T-cell (primary cell): Measurements from ENCODE around the gene CCNL2. TPM values are rescaled to one million over a fixed set of nuclear protein-coding genes. Genes with fewer than 3 reads are reported as not detected.
A peak's percentile ranks its signal among the peaks of the same experiment; 100 is the strongest.

Source experiments
- ATAC-seq, 4 experiments: fragments of 200-7000 bp in 3 of 4; fragments of 150-1000 bp in 1 of 4; cut with Tn5 transposase; replicated peaks in 1 of 4; 1 replicate in 3 of 4; 2 replicates in 1 of 4; pipeline ENCODE4 v1.10.0; 2021; ENCODE audit warnings: moderate library complexity in 3 of 4, mild to moderate bottlenecking in 2 of 4, moderate number of reproducible peaks in 1 of 4
- CTCF ChIA-PET, 2 donors: fragments of 300-600 bp; sonication (Branson Sonifier 250); formaldehyde crosslinking; loops; one replicate each; lab custom pipeline; 2022; ENCODE audit warnings: antibody characterized with exemption in 2 of 2; lab: Charles Lee
- POLR2A ChIA-PET, 2 donors: fragments of 300-600 bp; sonication (Branson Sonifier 250); formaldehyde crosslinking; loops; one replicate each; lab custom pipeline; 2022; ENCODE audit warnings: antibody characterized with exemption in 2 of 2; lab: Charles Lee
- DNase-seq, 35 experiments: peaks; one replicate each; pipeline versions ENCODE4 v3.0.0 to v3.0.0-alpha.2; 2013 to 2023
- H3K27ac ChIP-seq: one replicate; pipeline ENCODE4 v1.5.1; 2013; ENCODE audit warnings: low read length
- H3K27me3 ChIP-seq, 2 experiments: replicated peaks in 1 of 2; 1 replicate in 1 of 2; 2 replicates in 1 of 2; pipeline versions ENCODE4 v1.6.1 to v1.7.0; 2013; ENCODE audit warnings: low read length in 1 of 2, mixed read lengths in 1 of 2; ENCODE audit not compliant: control insufficient read depth in 2 of 2, insufficient read depth in 2 of 2; ENCODE audit errors: extremely low read depth in 1 of 2
- H3K36me3 ChIP-seq, 2 donors: 1 replicate in 1 of 2; 2 replicates in 1 of 2; pipeline versions ENCODE4 v1.6.1 to v1.7.0; 2013; ENCODE audit warnings: low read length in 1 of 2; ENCODE audit not compliant: control insufficient read depth in 2 of 2, insufficient read depth in 1 of 2; ENCODE audit errors: extremely low read depth in 1 of 2
- H3K4me1 ChIP-seq, 2 experiments: 1 replicate in 1 of 2; 2 replicates in 1 of 2; pipeline versions ENCODE4 v1.6.1 to v1.7.0; 2013; ENCODE audit warnings: low read length in 2 of 2, mixed read lengths in 1 of 2; ENCODE audit not compliant: insufficient read depth in 2 of 2, control insufficient read depth in 1 of 2; ENCODE audit errors: extremely low read depth in 1 of 2
- H3K4me3 ChIP-seq, 2 donors: 1 replicate in 1 of 2; 2 replicates in 1 of 2; pipeline versions ENCODE4 v1.5.1 to v1.7.0; 2013; ENCODE audit warnings: mild to moderate bottlenecking in 2 of 2, low read length in 1 of 2, moderate library complexity in 1 of 2; ENCODE audit not compliant: control insufficient read depth in 1 of 2; ENCODE audit errors: extremely low read depth in 1 of 2
- H3K9me3 ChIP-seq: 2 replicates; pipeline ENCODE4 v1.7.0; 2013
- H3K27ac Mint-ChIP-seq, 2 donors: one replicate each; pipeline ENCODE4 v1.8.0; 2020 to 2021; ENCODE audit warnings: mild to moderate bottlenecking in 2 of 2, mixed read lengths in 2 of 2
- H3K27me3 Mint-ChIP-seq, 2 donors: one replicate each; pipeline ENCODE4 v1.8.0; 2021 to 2022; ENCODE audit warnings: mixed read lengths in 2 of 2
- H3K36me3 Mint-ChIP-seq: one replicate; pipeline ENCODE4 v1.8.0; 2021; ENCODE audit warnings: mixed read lengths
- H3K4me1 Mint-ChIP-seq, 3 donors: one replicate each; pipeline ENCODE4 v1.8.0; 2020 to 2022; ENCODE audit warnings: mixed read lengths in 3 of 3, mild to moderate bottlenecking in 1 of 3
- H3K4me3 Mint-ChIP-seq, 3 donors: one replicate each; pipeline ENCODE4 v1.8.0; 2020 to 2022; ENCODE audit warnings: mild to moderate bottlenecking in 3 of 3, mixed read lengths in 3 of 3, moderate library complexity in 3 of 3
- H3K9me3 Mint-ChIP-seq, 3 donors: one replicate each; pipeline ENCODE4 v1.8.0; 2020 to 2022; ENCODE audit warnings: mixed read lengths in 3 of 3
- WGBS: methylation state at CpG from one replicate; pipeline ENCODE4 v1.1.5; 2013; ENCODE audit warnings: missing lambda C conversion rate; ENCODE audit not compliant: insufficient coverage; 5-methylcytosine and 5-hydroxymethylcytosine counted together
- total RNA-seq, 35 experiments: library from RNA in 6 of 35; stranded (reverse) in 6 of 35; fragments of 120-200 nt in 1 of 35; gene quantifications; one replicate each; pipeline versions ENCODE4 v1.2.1 to v1.2.4 and lab custom pipeline; 2013 to 2026

The CCNL2 gene
- total RNA-seq, 5 donors from 2014 or later (not counting 1 experiment from before 2014, with no cell fraction given), result 250 to 418 (median 376) TPM

GRCh38 chr1:1338278-1338677, 60.9 kb downstream of the CCNL2 start:
- Histone ChIP-seq H3K36me3 (peaks cover 8 to 10% of the 10 kb centered on the region in 2 donors), H3K27ac (no peak overlapping the region), H3K4me3 (no peak overlapping the region), H3K4me1 (peaks cover 0 to 1% of the 10 kb centered on the region in 2 experiments), H3K27me3 (no peaks in the 10 kb centered on the region), H3K9me3 (no peaks in the 10 kb centered on the region)
- DNase-seq, result no peak
- POLR2A ChIA-PET, result no interaction called here
- WGBS, result 97% methylated on average over 36 of the region's 36 CpGs
- Mint-ChIP-seq H3K36me3 (peaks cover 10% of the 10 kb centered on the region), H3K9me3 (no peaks in the 10 kb centered on the region), H3K4me1 (no peaks in the 10 kb centered on the region), H3K27ac (no peak overlapping the region), H3K4me3 (no peak overlapping the region), H3K27me3 (no peaks in the 10 kb centered on the region)
- CTCF ChIA-PET, result no interaction called here
- ATAC-seq, result no peak

GRCh38 chr1:1337793-1338147, 61.4 kb downstream of the CCNL2 start:
- Mint-ChIP-seq H3K27me3 (no peaks in the 10 kb centered on the region), H3K9me3 (no peaks in the 10 kb centered on the region), H3K27ac (no peak overlapping the region), H3K36me3 (peaks cover 10% of the 10 kb centered on the region), H3K4me1 (no peaks in the 10 kb centered on the region), H3K4me3 (no peak overlapping the region)
- CTCF ChIA-PET, result no interaction called here
- POLR2A ChIA-PET, result no interaction called here
- Histone ChIP-seq H3K4me3 (no peak overlapping the region), H3K27me3 (no peaks in the 10 kb centered on the region), H3K9me3 (no peaks in the 10 kb centered on the region), H3K4me1 (no peaks in the 10 kb centered on the region), H3K27ac (no peak overlapping the region), H3K36me3 (peaks cover 8 to 10% of the 10 kb centered on the region in 2 donors)
- 97% methylated on average over 6 of the region's 18 CpGs for WGBS
- DNase-seq (peak in 5 of 35 experiments; percentile 20 to 36 (median 28)), ATAC-seq (peak in 2 of 4 experiments; percentile 38 to 65)

- Mint-ChIP-seq H3K27me3 (no peaks in the 10 kb centered on the region), H3K36me3 (peaks cover 10% of the 10 kb centered on the region), H3K27ac (no peak overlapping the region), H3K9me3 (no peaks in the 10 kb centered on the region), H3K4me3 (no peak overlapping the region), H3K4me1 (no peaks in the 10 kb centered on the region)
- ChIA-PET POLR2A (no interaction called here), CTCF (no interaction called here)
- Histone ChIP-seq H3K4me3 (no peak overlapping the region), H3K4me1 (no peaks in the 10 kb centered on the region), H3K27me3 (no peaks in the 10 kb centered on the region), H3K36me3 (peaks cover 8 to 10% of the 10 kb centered on the region in 2 donors), H3K9me3 (no peaks in the 10 kb centered on the region), H3K27ac (no peak overlapping the region)
- WGBS, result 95% methylated on average over 30 of the region's 32 CpGs
- ATAC-seq (no peak), DNase-seq (no peak)
Observed at GRCh38 chr1:1336931-1337792, 62.0 kb downstream of the CCNL2 start.

- ATAC-seq (no peak), DNase-seq (no peak)
- H3K4me3 Mint-ChIP-seq, result no peak overlapping the region
- no peaks in the 10 kb centered on the region for H3K9me3 Mint-ChIP-seq
- H3K36me3 ChIP-seq, result peaks cover 4 to 10% of the 10 kb centered on the region in 2 donors
- no peaks in the 10 kb centered on the region for H3K27me3 Mint-ChIP-seq
- no peaks in the 10 kb centered on the region for H3K4me1 Mint-ChIP-seq
- H3K27ac ChIP-seq, result no peak overlapping the region
- no peaks in the 10 kb centered on the region for H3K27me3 ChIP-seq
- CTCF ChIA-PET, result no interaction called here
- H3K9me3 ChIP-seq, result no peaks in the 10 kb centered on the region
- H3K36me3 Mint-ChIP-seq, result peaks cover 10% of the 10 kb centered on the region
- no peak overlapping the region for H3K4me3 ChIP-seq
- no peaks in the 10 kb centered on the region for H3K4me1 ChIP-seq
- H3K27ac Mint-ChIP-seq, result no peak overlapping the region
- POLR2A ChIA-PET, result no interaction called here
- WGBS, result 92% methylated on average over 26 of the region's 26 CpGs
Observed at GRCh38 chr1:1336446-1336845, 62.7 kb downstream of the CCNL2 start.

- DNase-seq (no peak), ATAC-seq (no peak)
- Histone ChIP-seq H3K27me3 (no peaks in the 10 kb centered on the region), H3K4me1 (no peaks in the 10 kb centered on the region), H3K9me3 (no peaks in the 10 kb centered on the region), H3K27ac (no peak overlapping the region), H3K4me3 (no peak overlapping the region), H3K36me3 (peaks cover 2 to 10% of the 10 kb centered on the region in 2 donors)
- H3K4me3 Mint-ChIP-seq, result no peak overlapping the region
- H3K36me3 Mint-ChIP-seq, result peaks cover 4% of the 10 kb centered on the region
- no peaks in the 10 kb centered on the region for H3K4me1 Mint-ChIP-seq
- H3K27ac Mint-ChIP-seq, result no peak overlapping the region
- no peaks in the 10 kb centered on the region for H3K27me3 Mint-ChIP-seq
- ChIA-PET POLR2A (no interaction called here), CTCF (no interaction called here)
- WGBS, result 92% methylated on average over 13 of the region's 21 CpGs
- H3K9me3 Mint-ChIP-seq, result no peaks in the 10 kb centered on the region
Observed at GRCh38 chr1:1335792-1336248, 63.3 kb downstream of the CCNL2 start.
